Measurements from ENCODE around the gene REC8. TPM values are rescaled to one million over a fixed set of nuclear protein-coding genes. Genes with fewer than 3 reads are reported as not detected.
A peak's percentile ranks its signal among the peaks of the same experiment; 100 is the strongest.

Gene REC8
- total RNA-seq, 1 donor: 3.3 TPM

DNA sequence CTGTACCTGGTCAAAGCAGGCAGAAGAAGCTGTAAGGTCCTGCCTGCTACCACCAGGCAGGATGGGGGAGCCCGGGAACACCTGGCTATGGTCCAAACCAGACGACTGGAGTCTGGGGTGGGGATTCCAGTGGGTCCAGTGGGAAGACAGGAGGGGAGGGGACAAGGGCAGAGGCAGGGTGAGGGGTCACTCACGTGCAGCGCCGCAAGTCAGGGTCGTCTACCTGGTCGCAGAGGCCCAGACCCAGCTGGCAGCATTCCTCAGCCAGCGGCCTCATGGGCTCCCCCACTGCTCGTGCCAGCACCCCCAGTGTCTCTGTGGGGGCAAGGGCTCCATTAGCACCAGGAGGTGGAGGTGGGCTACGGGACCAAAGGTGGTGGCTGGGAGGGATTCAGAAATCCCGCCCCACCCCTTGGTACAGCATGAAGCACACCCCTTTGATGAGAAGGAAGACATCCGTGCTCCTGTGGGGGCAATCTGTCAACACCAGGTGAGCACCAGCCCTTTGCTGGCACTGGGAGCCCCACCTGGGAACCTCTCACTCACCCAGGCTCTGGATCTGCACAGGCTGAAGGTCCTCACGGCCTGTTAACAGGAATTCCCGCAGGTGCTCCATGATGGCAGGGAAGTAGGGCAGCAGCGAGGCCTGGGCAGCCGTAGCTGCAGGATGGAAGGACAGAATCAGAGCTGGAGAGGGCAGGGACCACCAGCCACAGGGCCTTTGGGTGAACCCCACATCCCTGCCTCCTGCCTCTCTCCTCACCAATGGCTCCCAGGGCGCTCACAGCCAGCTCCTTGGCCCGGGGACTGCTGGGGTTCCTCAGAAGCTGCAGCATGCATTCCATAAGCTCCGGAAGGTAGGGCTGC, 12.5 kb downstream of the REC8 start:
- peaks cover 18% of the 10 kb centered on the region for H3K4me1 ChIP-seq (ENCODE audit: insufficient read depth, low read length)
- no peak overlapping the region for H3K27ac ChIP-seq (ENCODE audit: low read depth, low read length)
- no peak overlapping the region for H3K4me3 ChIP-seq (ENCODE audit: insufficient read depth, low read length)
- no peaks in the 10 kb centered on the region for H3K9me3 ChIP-seq (ENCODE audit: low read depth, low read length)
- DNase-seq (ENCODE audit: insufficient read length, low spot score, missing footprints): no peak
- H2AFZ ChIP-seq (ENCODE audit: low read length): no peak overlapping the region
- peaks cover 66% of the 10 kb centered on the region for H3K36me3 ChIP-seq (ENCODE audit: insufficient read depth, low read length)
- peaks cover 25% of the 10 kb centered on the region for H3K79me2 ChIP-seq (ENCODE audit: insufficient read depth, low read length)
- no peak overlapping the region for H3K4me2 ChIP-seq (ENCODE audit: insufficient read depth, low read length)
- no peaks in the 10 kb centered on the region for H3K27me3 ChIP-seq (ENCODE audit: insufficient read depth, low read length)
- peaks cover 4% of the 10 kb centered on the region for H4K20me1 ChIP-seq (ENCODE audit: insufficient read depth, low read length)
- TF ChIP-seq, protein P1, sequence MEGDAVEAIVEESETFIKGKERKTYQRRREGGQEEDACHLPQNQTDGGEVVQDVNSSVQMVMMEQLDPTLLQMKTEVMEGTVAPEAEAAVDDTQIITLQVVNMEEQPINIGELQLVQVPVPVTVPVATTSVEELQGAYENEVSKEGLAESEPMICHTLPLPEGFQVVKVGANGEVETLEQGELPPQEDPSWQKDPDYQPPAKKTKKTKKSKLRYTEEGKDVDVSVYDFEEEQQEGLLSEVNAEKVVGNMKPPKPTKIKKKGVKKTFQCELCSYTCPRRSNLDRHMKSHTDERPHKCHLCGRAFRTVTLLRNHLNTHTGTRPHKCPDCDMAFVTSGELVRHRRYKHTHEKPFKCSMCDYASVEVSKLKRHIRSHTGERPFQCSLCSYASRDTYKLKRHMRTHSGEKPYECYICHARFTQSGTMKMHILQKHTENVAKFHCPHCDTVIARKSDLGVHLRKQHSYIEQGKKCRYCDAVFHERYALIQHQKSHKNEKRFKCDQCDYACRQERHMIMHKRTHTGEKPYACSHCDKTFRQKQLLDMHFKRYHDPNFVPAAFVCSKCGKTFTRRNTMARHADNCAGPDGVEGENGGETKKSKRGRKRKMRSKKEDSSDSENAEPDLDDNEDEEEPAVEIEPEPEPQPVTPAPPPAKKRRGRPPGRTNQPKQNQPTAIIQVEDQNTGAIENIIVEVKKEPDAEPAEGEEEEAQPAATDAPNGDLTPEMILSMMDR (IDR thresholded peaks at IDR 0.05; ENCODE audit: extremely low read depth, low read depth, low read length): no peak

- no peak for DNase-seq (ENCODE audit: insufficient read length, low spot score, missing footprints)
- H3K27me3 ChIP-seq (ENCODE audit: insufficient read depth, low read length): no peaks in the 10 kb centered on the region
- no peak overlapping the region for H3K4me3 ChIP-seq (ENCODE audit: insufficient read depth, low read length)
- H4K20me1 ChIP-seq (ENCODE audit: insufficient read depth, low read length): peaks cover 4% of the 10 kb centered on the region
- peaks cover 25% of the 10 kb centered on the region for H3K79me2 ChIP-seq (ENCODE audit: insufficient read depth, low read length)
- H3K27ac ChIP-seq (ENCODE audit: low read depth, low read length): no peak overlapping the region
- H3K4me1 ChIP-seq (ENCODE audit: insufficient read depth, low read length): peaks cover 15% of the 10 kb centered on the region
- TF ChIP-seq, protein P1 (IDR thresholded peaks at IDR 0.05; ENCODE audit: extremely low read depth, low read depth, low read length): no peak
- no peak overlapping the region for H3K4me2 ChIP-seq (ENCODE audit: insufficient read depth, low read length)
- no peak overlapping the region for H2AFZ ChIP-seq (ENCODE audit: low read length)
- H3K36me3 ChIP-seq (ENCODE audit: insufficient read depth, low read length): peaks cover 61% of the 10 kb centered on the region
- H3K9me3 ChIP-seq (ENCODE audit: low read depth, low read length): no peaks in the 10 kb centered on the region
Observed at GRCh38 chr14:24185026-24185425, 13.1 kb downstream of the REC8 start.

DNA sequence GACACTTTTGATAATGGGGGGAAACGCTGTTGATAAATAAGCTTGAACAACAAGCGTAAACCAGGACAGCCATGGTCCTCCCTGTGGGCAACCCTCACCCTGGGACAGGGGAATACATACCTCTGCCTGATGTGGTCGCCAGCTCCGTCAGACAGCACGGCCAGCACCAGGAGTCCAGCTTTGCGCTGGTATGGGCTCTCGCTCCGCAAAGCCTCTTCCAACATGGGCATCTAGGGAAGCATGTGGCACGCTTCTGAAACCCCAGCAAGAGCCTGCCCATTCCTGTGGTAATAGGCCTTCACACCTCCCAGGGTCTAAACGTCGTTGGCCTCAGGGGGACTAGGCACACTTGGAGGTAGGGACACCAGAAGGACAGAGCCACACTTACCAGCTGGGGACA, 13.9 kb downstream of the REC8 start:
- Histone ChIP-seq H3K4me2 (ENCODE audit: insufficient read depth, low read length) (no peak overlapping the region), H3K27me3 (ENCODE audit: insufficient read depth, low read length) (no peaks in the 10 kb centered on the region), H4K20me1 (ENCODE audit: insufficient read depth, low read length) (peaks cover 4% of the 10 kb centered on the region), H3K4me1 (ENCODE audit: insufficient read depth, low read length) (peaks cover 11% of the 10 kb centered on the region), H3K4me3 (ENCODE audit: insufficient read depth, low read length) (no peak overlapping the region), H3K36me3 (ENCODE audit: insufficient read depth, low read length) (peaks cover 58% of the 10 kb centered on the region), H3K27ac (ENCODE audit: low read depth, low read length) (no peak overlapping the region), H3K9me3 (ENCODE audit: low read depth, low read length) (no peaks in the 10 kb centered on the region), H3K79me2 (ENCODE audit: insufficient read depth, low read length) (peaks cover 25% of the 10 kb centered on the region), H2AFZ (ENCODE audit: low read length) (no peak overlapping the region)
- no peak for DNase-seq (ENCODE audit: insufficient read length, low spot score, missing footprints)
- TF ChIP-seq, protein P1 (IDR thresholded peaks at IDR 0.05; ENCODE audit: extremely low read depth, low read depth, low read length): no peak

- Histone ChIP-seq H4K20me1 (ENCODE audit: insufficient read depth, low read length) (peaks cover 4% of the 10 kb centered on the region), H3K4me3 (ENCODE audit: insufficient read depth, low read length) (no peak overlapping the region), H3K36me3 (ENCODE audit: insufficient read depth, low read length) (peaks cover 47% of the 10 kb centered on the region), H2AFZ (ENCODE audit: low read length) (no peak overlapping the region), H3K79me2 (ENCODE audit: insufficient read depth, low read length) (peaks cover 28% of the 10 kb centered on the region), H3K4me1 (ENCODE audit: insufficient read depth, low read length) (peaks cover 11% of the 10 kb centered on the region), H3K27me3 (ENCODE audit: insufficient read depth, low read length) (no peaks in the 10 kb centered on the region), H3K9me3 (ENCODE audit: low read depth, low read length) (no peaks in the 10 kb centered on the region), H3K27ac (ENCODE audit: low read depth, low read length) (no peak overlapping the region), H3K4me2 (ENCODE audit: insufficient read depth, low read length) (peak overlapping the region; percentile 86)
- no peak for DNase-seq (ENCODE audit: insufficient read length, low spot score, missing footprints)
- TF ChIP-seq, protein P1 (IDR thresholded peaks at IDR 0.05; ENCODE audit: extremely low read depth, low read depth, low read length): no peak
Observed at GRCh38 chr14:24186831-24187538, 15.1 kb downstream of the REC8 start.
